PC-9 (cell line): ENCODE results near the gene MDN1. TPM values are rescaled to one million over a fixed set of nuclear protein-coding genes. Genes with fewer than 3 reads are reported as not detected.

Source experiments
- BruUV-seq: library from RNA; stranded (reverse); fragments of 400-500 nt; replicated peaks from 2 replicates; lab custom pipeline; 2021; lab: Mats Ljungman, UMichigan
- CTCF ChIA-PET: fragments of 300-600 bp; sonication (Branson Sonifier 250); formaldehyde crosslinking; loops from one replicate; lab custom pipeline; 2022; ENCODE audit warnings: antibody characterized with exemption; lab: Charles Lee
- POLR2A ChIA-PET: fragments of 300-600 bp; sonication (Branson Sonifier 250); formaldehyde crosslinking; loops from one replicate; lab custom pipeline; 2022; ENCODE audit warnings: antibody characterized with exemption; ENCODE audit not compliant: unreplicated experiment; lab: Charles Lee
- DNase-seq, 2 experiments: peaks; one replicate each; pipeline versions ENCODE4 v3.0.0 to v3.0.0-alpha.2; 2015 to 2022; ENCODE audit warnings: mixed read lengths in 1 of 2
- H2AFZ ChIP-seq: fragments of 200-600 bp; sonication (generic); 2 replicates; pipeline ENCODE4 v1.8.1; 2017; ENCODE audit warnings: antibody characterized with exemption
- H3F3A ChIP-seq: fragments of 200-600 bp; sonication (generic); 2 replicates; pipeline ENCODE4 v1.8.1; 2017; ENCODE audit warnings: antibody characterized with exemption, mild to moderate bottlenecking, low read depth; ENCODE audit not compliant: insufficient read depth
- H3K27ac ChIP-seq: fragments of 200-600 bp; sonication (generic); 2 replicates; pipeline ENCODE4 v1.6.1; 2016; ENCODE audit warnings: mixed run types
- H3K27me3 ChIP-seq: fragments of 200-600 bp; sonication (generic); 2 replicates; pipeline ENCODE4 v1.6.1; 2016; ENCODE audit warnings: low read depth, mixed run types; ENCODE audit not compliant: insufficient read depth
- H3K36me3 ChIP-seq: fragments of 200-600 bp; sonication (generic); 2 replicates; pipeline ENCODE4 v1.6.1; 2016; ENCODE audit warnings: low read depth, mixed run types
- H3K4me1 ChIP-seq: fragments of 200-600 bp; sonication (generic); replicated peaks from 2 replicates; pipeline ENCODE4 v1.6.1; 2016; ENCODE audit warnings: mixed run types; ENCODE audit not compliant: insufficient read depth
- H3K4me2 ChIP-seq: fragments of 200-600 bp; sonication (generic); 2 replicates; pipeline ENCODE4 v1.6.1; 2017; ENCODE audit warnings: mixed run types
- H3K4me3 ChIP-seq: fragments of 200-600 bp; sonication (generic); 2 replicates; pipeline ENCODE4 v1.6.1; 2016; ENCODE audit warnings: mixed run types
- H3K79me2 ChIP-seq: fragments of 200-600 bp; sonication (generic); 2 replicates; pipeline ENCODE4 v1.6.1; 2017; ENCODE audit warnings: low read depth, mixed run types
- H3K9me2 ChIP-seq: fragments of 200-600 bp; sonication (generic); 2 replicates; pipeline ENCODE4 v1.8.1; 2017; ENCODE audit warnings: mild to moderate bottlenecking; ENCODE audit not compliant: insufficient read depth
- H3K9me3 ChIP-seq: fragments of 200-600 bp; sonication (generic); 2 replicates; pipeline ENCODE4 v1.8.1; 2016; ENCODE audit warnings: low read depth; ENCODE audit not compliant: insufficient read depth
- H4K20me1 ChIP-seq: fragments of 200-600 bp; sonication (generic); 2 replicates; pipeline ENCODE4 v1.8.1; 2017; ENCODE audit not compliant: insufficient read depth
- CTCF ChIP-seq: fragments of 200-600 bp; sonication (generic); conservative IDR thresholded peaks from 2 replicates; pipeline ENCODE4 v1.6.1; 2017; ENCODE audit warnings: mixed run types, antibody characterized with exemption, mild to moderate bottlenecking, moderate library complexity
- EZH2 ChIP-seq: fragments of 200-600 bp; sonication (generic); IDR thresholded peaks from 2 replicates; pipeline ENCODE4 v1.8.0; 2017; ENCODE audit warnings: antibody characterized with exemption, low read depth
- intact Hi-C: fragments of 100-400 bp; cut with micrococcal nuclease; formaldehyde crosslinking; loops from one replicate; pipeline ENCODE4 v1.10.0; 2022; ENCODE audit not compliant: unreplicated experiment
- total RNA-seq: library from RNA; stranded (reverse); gene quantifications from 2 replicates; pipeline ENCODE4 v1.2.3, GENCODE V29; 2021

MDN1 gene
- total RNA-seq, 1 experiment from 2014 or later, result 38.6 TPM

- peaks cover 3% of the 10 kb centered on the region; the same call in 1 of the 2 replicates for H3K36me3 ChIP-seq
- ChIA-PET POLR2A (no interaction called here), CTCF (no interaction called here)
- BruUV-seq, result no TSS peak
- H3K27me3 ChIP-seq, result no peaks in the 10 kb centered on the region
- no peak overlapping the region for H3K4me2 ChIP-seq
- no peak overlapping the region for H3K4me3 ChIP-seq
- H3K9me2 ChIP-seq, result no peaks in the 10 kb centered on the region
- TF ChIP-seq CTCF (no peak), EZH2 (no peak)
- DNase-seq, result no peak
- H3K4me1 ChIP-seq, result no peaks in the 10 kb centered on the region
- H3F3A ChIP-seq, result no peaks in the 10 kb centered on the region
- no peaks in the 10 kb centered on the region for H3K9me3 ChIP-seq
- intact Hi-C loops, result no loop called here
- H2AFZ ChIP-seq, result no peak overlapping the region
- H3K79me2 ChIP-seq, result no peaks in the 10 kb centered on the region
- no peak overlapping the region for H3K27ac ChIP-seq
- H4K20me1 ChIP-seq, result no peaks in the 10 kb centered on the region
These were observed 69.3 kb downstream of the MDN1 start for GRCh38 chr6:89750338-89750737.

GRCh38 chr6:89749918-89750317, 69.7 kb downstream of the MDN1 start:
- DNase-seq, result no peak
- ChIA-PET CTCF (no interaction called here), POLR2A (no interaction called here)
- Histone ChIP-seq H2AFZ (no peak overlapping the region), H3K79me2 (no peaks in the 10 kb centered on the region), H3K4me3 (no peak overlapping the region), H3K27me3 (no peaks in the 10 kb centered on the region), H4K20me1 (no peaks in the 10 kb centered on the region), H3K27ac (no peak overlapping the region), H3K9me3 (no peaks in the 10 kb centered on the region), H3K9me2 (no peaks in the 10 kb centered on the region), H3K4me1 (no peaks in the 10 kb centered on the region), H3F3A (no peaks in the 10 kb centered on the region), H3K36me3 (peaks cover 3% of the 10 kb centered on the region; the same call in 1 of the 2 replicates), H3K4me2 (no peak overlapping the region)
- no TSS peak for BruUV-seq
- intact Hi-C loops, result no loop called here
- TF ChIP-seq EZH2 (no peak), CTCF (no peak)

GRCh38 chr6:89745716-89746115, 73.9 kb downstream of the MDN1 start:
- no peaks in the 10 kb centered on the region for H3K27me3 ChIP-seq
- POLR2A ChIA-PET, result no interaction called here
- no peaks in the 10 kb centered on the region for H3F3A ChIP-seq
- CTCF ChIA-PET, result no interaction called here
- no peaks in the 10 kb centered on the region for H3K9me3 ChIP-seq
- no peak for TF ChIP-seq EZH2
- TF ChIP-seq CTCF, result no peak
- no peak overlapping the region for H3K27ac ChIP-seq
- peaks cover 3% of the 10 kb centered on the region; the same call in 1 of the 2 replicates for H3K36me3 ChIP-seq
- no peaks in the 10 kb centered on the region for H3K79me2 ChIP-seq
- no peaks in the 10 kb centered on the region for H3K9me2 ChIP-seq
- H3K4me2 ChIP-seq, result no peak overlapping the region
- BruUV-seq, result no TSS peak
- no peak overlapping the region for H2AFZ ChIP-seq
- H3K4me3 ChIP-seq, result no peak overlapping the region
- H3K4me1 ChIP-seq, result no peaks in the 10 kb centered on the region
- intact Hi-C loops, result no loop called here
- no peaks in the 10 kb centered on the region for H4K20me1 ChIP-seq
- no peak for DNase-seq
